HEK293 (cell line): ENCODE data around the gene DEFB131B.
"Not testable (repeated sequence)": the region's sequence is repeated elsewhere in the genome, so short reads cannot be mapped to it uniquely, and the experiment has no call there.

Experiments
- BCL11A ChIP-seq: fragments of 450-650 bp; formaldehyde crosslinking; IDR thresholded peaks from 2 replicates; pipeline ENCODE4 v1.5.1; 2016; ENCODE audit warnings: low read depth, missing biosample characterization, missing genetic modification characterization
- CTCF ChIP-seq: fragments of 450-650 bp; formaldehyde crosslinking; IDR thresholded peaks from 2 replicates; pipeline ENCODE4 v1.5.1; 2016; ENCODE audit warnings: missing biosample characterization, missing genetic modification characterization
- ELK4 ChIP-seq: IDR thresholded peaks from 2 replicates; pipeline ENCODE4 v1.6.1; 2011; ENCODE audit warnings: mild to moderate bottlenecking, low read depth, low read length, borderline replicate concordance
- REST ChIP-seq: fragments of 450-650 bp; formaldehyde crosslinking; IDR thresholded peaks from 2 replicates; pipeline ENCODE4 v1.5.1; 2016; ENCODE audit warnings: missing biosample characterization, missing genetic modification characterization
- SP7 ChIP-seq: fragments of 450-650 bp; formaldehyde crosslinking; IDR thresholded peaks from 2 replicates; pipeline ENCODE4 v1.5.1; 2016; ENCODE audit warnings: missing biosample characterization, missing genetic modification characterization
- YY1 ChIP-seq: fragments of 450-650 bp; formaldehyde crosslinking; IDR thresholded peaks from 2 replicates; pipeline ENCODE4 v1.5.1; 2018; ENCODE audit warnings: missing biosample characterization, missing genetic modification characterization
- ZFP41 ChIP-seq: fragments of 450-650 bp; formaldehyde crosslinking; IDR thresholded peaks from 2 replicates; pipeline ENCODE4 v1.5.1; 2016; ENCODE audit warnings: missing biosample characterization, missing genetic modification characterization, borderline replicate concordance
- ZNF114 ChIP-seq: fragments of 450-650 bp; formaldehyde crosslinking; IDR thresholded peaks from 2 replicates; pipeline ENCODE4 v1.5.0; 2017; ENCODE audit warnings: missing biosample characterization, missing genetic modification characterization
- ZNF274 ChIP-seq, 2 experiments: fragments of 200-500 bp in 1 of 2; fragments of 450-650 bp in 1 of 2; sonication (Bioruptor generic) in 1 of 2; formaldehyde crosslinking in 1 of 2; IDR thresholded peaks; 2 replicates each; pipeline versions ENCODE4 v1.5.1 to v1.6.1; 2014 to 2016; ENCODE audit warnings: borderline replicate concordance in 1 of 2, inconsistent platforms in 1 of 2, low read length in 1 of 2, missing biosample characterization in 1 of 2, missing genetic modification characterization in 1 of 2
- ZNF423 ChIP-seq: fragments of 450-650 bp; formaldehyde crosslinking; IDR thresholded peaks from 2 replicates; pipeline ENCODE4 v1.5.1; 2016; ENCODE audit warnings: missing biosample characterization, missing genetic modification characterization
- ZNF48 ChIP-seq: fragments of 450-650 bp; formaldehyde crosslinking; IDR thresholded peaks from 2 replicates; pipeline ENCODE4 v1.5.1; 2016; ENCODE audit warnings: missing biosample characterization, missing genetic modification characterization
- ZNF600 ChIP-seq: fragments of 450-650 bp; formaldehyde crosslinking; IDR thresholded peaks from 2 replicates; pipeline ENCODE4 v1.5.1; 2016; ENCODE audit warnings: missing biosample characterization, missing genetic modification characterization
- ZNF777 ChIP-seq: fragments of 450-650 bp; formaldehyde crosslinking; IDR thresholded peaks from 2 replicates; pipeline ENCODE4 v1.5.1; 2017; ENCODE audit warnings: missing biosample characterization, missing genetic modification characterization, borderline replicate concordance
- ZNF830 ChIP-seq: fragments of 450-650 bp; IDR thresholded peaks from 2 replicates; pipeline ENCODE4 v1.5.0; 2018; ENCODE audit warnings: missing biosample characterization, missing genetic modification characterization, low read depth, mild to moderate bottlenecking, moderate library complexity

GRCh38 chr11:71876262-71876661 is 2.0 kb upstream of the DEFB131B start:
- not testable (repeated sequence) for TF ChIP-seq ZNF423 (tag by site-specific recombination); ZNF48 (tag by site-specific recombination); ZNF777 (tag by site-specific recombination); ZNF114 (tag by site-specific recombination); ELK4; REST; ZFP41; CTCF (tag by site-specific recombination); ZNF600; ZNF830; BCL11A (tag by site-specific recombination); SP7 (tag by site-specific recombination); ZNF274 (IDR thresholded peaks at IDR 0.05; ENCODE audit: low read length); ZNF274 (tag by site-specific recombination; IDR thresholded peaks at IDR 0.05; ENCODE audit: borderline replicate concordance); YY1 (tag by site-specific recombination)
